HL-60 (cell line): ENCODE measurements around the gene CACNA1C.

Experiments
- DNase-seq, 2 experiments: peaks; one replicate each; pipeline ENCODE4 v3.0.0-alpha.2; 2010 to 2020; ENCODE audit warnings: low read depth in 1 of 2, low spot score in 1 of 2
- H3K27ac ChIP-seq: fragments of 250-450 bp; sonication (Bioruptor Pico); replicated peaks from 2 replicates; pipeline ENCODE4 v1.5.1; 2020; ENCODE audit warnings: mild to moderate bottlenecking, moderate library complexity
- H3K27me3 ChIP-seq: fragments of 250-450 bp; sonication (Bioruptor Pico); 2 replicates; pipeline ENCODE4 v1.5.1; 2021; ENCODE audit warnings: mild to moderate bottlenecking, moderate library complexity; ENCODE audit not compliant: insufficient read depth, poor library complexity, severe bottlenecking
- H3K4me3 ChIP-seq: replicated peaks from 2 replicates; pipeline ENCODE4 v1.5.1; 2011; ENCODE audit warnings: mild to moderate bottlenecking, control low read depth, low read length; ENCODE audit not compliant: insufficient read depth
- GABPA ChIP-seq: IDR thresholded peaks from 2 replicates; pipeline ENCODE4 v1.6.1; 2012; ENCODE audit warnings: low read depth
- POLR2AphosphoS5 ChIP-seq: IDR thresholded peaks from 2 replicates; pipeline ENCODE4 v1.6.1; 2012; ENCODE audit warnings: low read depth
- SPI1 ChIP-seq: IDR thresholded peaks from 2 replicates; pipeline ENCODE4 v1.6.1; 2012; ENCODE audit warnings: low read depth, mild to moderate bottlenecking, borderline replicate concordance
- TF ChIP-seq, protein P1 (sequence below): IDR thresholded peaks from one replicate; pipeline ENCODE4 v1.5.1; 2011; ENCODE audit warnings: low read length, control low read depth, inconsistent platforms; ENCODE audit not compliant: insufficient read depth
- TF ChIP-seq, protein P2 (sequence below): IDR thresholded peaks from 2 replicates; pipeline ENCODE4 v1.6.1; 2012; ENCODE audit warnings: low read depth; ENCODE audit not compliant: insufficient replicate concordance

The CACNA1C gene

DNA sequence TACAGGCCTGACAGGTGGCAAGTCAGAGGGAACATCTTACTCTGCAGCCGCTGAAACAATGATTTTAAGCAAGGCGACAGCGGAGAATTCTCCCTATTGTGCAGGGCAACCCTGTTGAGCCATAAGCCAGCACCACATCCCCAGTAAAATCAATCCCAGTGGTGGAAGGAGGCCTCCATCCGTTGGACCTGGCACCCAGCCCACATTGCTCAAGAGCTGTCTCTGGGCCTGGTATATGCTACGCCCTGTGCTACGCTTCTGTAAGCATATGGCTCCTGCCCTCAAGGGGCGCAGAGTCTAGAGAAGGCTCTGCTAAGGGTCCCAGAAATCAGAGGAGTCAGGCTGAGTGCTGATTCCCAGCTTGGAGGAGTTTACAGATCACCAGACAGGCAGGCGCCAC is 265.5 kb downstream of the CACNA1C start:
- Histone ChIP-seq H3K27ac (no peak overlapping the region), H3K27me3 (no peaks in the 10 kb centered on the region), H3K4me3 (no peak overlapping the region)
- no peak for DNase-seq
- no peak for TF ChIP-seq POLR2AphosphoS5
- TF ChIP-seq GABPA, result no peak
- TF ChIP-seq, protein P1, sequence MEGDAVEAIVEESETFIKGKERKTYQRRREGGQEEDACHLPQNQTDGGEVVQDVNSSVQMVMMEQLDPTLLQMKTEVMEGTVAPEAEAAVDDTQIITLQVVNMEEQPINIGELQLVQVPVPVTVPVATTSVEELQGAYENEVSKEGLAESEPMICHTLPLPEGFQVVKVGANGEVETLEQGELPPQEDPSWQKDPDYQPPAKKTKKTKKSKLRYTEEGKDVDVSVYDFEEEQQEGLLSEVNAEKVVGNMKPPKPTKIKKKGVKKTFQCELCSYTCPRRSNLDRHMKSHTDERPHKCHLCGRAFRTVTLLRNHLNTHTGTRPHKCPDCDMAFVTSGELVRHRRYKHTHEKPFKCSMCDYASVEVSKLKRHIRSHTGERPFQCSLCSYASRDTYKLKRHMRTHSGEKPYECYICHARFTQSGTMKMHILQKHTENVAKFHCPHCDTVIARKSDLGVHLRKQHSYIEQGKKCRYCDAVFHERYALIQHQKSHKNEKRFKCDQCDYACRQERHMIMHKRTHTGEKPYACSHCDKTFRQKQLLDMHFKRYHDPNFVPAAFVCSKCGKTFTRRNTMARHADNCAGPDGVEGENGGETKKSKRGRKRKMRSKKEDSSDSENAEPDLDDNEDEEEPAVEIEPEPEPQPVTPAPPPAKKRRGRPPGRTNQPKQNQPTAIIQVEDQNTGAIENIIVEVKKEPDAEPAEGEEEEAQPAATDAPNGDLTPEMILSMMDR, result no peak
- TF ChIP-seq, protein P2, sequence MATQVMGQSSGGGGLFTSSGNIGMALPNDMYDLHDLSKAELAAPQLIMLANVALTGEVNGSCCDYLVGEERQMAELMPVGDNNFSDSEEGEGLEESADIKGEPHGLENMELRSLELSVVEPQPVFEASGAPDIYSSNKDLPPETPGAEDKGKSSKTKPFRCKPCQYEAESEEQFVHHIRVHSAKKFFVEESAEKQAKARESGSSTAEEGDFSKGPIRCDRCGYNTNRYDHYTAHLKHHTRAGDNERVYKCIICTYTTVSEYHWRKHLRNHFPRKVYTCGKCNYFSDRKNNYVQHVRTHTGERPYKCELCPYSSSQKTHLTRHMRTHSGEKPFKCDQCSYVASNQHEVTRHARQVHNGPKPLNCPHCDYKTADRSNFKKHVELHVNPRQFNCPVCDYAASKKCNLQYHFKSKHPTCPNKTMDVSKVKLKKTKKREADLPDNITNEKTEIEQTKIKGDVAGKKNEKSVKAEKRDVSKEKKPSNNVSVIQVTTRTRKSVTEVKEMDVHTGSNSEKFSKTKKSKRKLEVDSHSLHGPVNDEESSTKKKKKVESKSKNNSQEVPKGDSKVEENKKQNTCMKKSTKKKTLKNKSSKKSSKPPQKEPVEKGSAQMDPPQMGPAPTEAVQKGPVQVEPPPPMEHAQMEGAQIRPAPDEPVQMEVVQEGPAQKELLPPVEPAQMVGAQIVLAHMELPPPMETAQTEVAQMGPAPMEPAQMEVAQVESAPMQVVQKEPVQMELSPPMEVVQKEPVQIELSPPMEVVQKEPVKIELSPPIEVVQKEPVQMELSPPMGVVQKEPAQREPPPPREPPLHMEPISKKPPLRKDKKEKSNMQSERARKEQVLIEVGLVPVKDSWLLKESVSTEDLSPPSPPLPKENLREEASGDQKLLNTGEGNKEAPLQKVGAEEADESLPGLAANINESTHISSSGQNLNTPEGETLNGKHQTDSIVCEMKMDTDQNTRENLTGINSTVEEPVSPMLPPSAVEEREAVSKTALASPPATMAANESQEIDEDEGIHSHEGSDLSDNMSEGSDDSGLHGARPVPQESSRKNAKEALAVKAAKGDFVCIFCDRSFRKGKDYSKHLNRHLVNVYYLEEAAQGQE, result no peak
- TF ChIP-seq SPI1, result no peak

GRCh38 chr12:2319136-2319535 is 266.3 kb downstream of the CACNA1C start:
- no peak overlapping the region for H3K4me3 ChIP-seq
- TF ChIP-seq SPI1 (no peak), POLR2AphosphoS5 (no peak), GABPA (no peak)
- TF ChIP-seq, protein P2, result no peak
- TF ChIP-seq, protein P1, result no peak
- H3K27me3 ChIP-seq, result no peaks in the 10 kb centered on the region
- no peak overlapping the region for H3K27ac ChIP-seq
- DNase-seq, result no peak

GRCh38 chr12:2319737-2320506 is 267.1 kb downstream of the CACNA1C start:
- no peak overlapping the region for H3K4me3 ChIP-seq
- TF ChIP-seq GABPA (no peak), SPI1 (no peak)
- TF ChIP-seq, protein P1, result no peak
- TF ChIP-seq, protein P2, result no peak
- H3K27ac ChIP-seq, result no peak overlapping the region
- DNase-seq, result no peak
- no peaks in the 10 kb centered on the region for H3K27me3 ChIP-seq
